Measurements from ENCODE around the gene CCDC192.

GRCh38 chr5:127943061-127943371 is 239.8 kb downstream of the CCDC192 start:
- TF ChIP-seq, protein P1, sequence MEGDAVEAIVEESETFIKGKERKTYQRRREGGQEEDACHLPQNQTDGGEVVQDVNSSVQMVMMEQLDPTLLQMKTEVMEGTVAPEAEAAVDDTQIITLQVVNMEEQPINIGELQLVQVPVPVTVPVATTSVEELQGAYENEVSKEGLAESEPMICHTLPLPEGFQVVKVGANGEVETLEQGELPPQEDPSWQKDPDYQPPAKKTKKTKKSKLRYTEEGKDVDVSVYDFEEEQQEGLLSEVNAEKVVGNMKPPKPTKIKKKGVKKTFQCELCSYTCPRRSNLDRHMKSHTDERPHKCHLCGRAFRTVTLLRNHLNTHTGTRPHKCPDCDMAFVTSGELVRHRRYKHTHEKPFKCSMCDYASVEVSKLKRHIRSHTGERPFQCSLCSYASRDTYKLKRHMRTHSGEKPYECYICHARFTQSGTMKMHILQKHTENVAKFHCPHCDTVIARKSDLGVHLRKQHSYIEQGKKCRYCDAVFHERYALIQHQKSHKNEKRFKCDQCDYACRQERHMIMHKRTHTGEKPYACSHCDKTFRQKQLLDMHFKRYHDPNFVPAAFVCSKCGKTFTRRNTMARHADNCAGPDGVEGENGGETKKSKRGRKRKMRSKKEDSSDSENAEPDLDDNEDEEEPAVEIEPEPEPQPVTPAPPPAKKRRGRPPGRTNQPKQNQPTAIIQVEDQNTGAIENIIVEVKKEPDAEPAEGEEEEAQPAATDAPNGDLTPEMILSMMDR (conservative IDR thresholded peaks at IDR 0.05; ENCODE audit: low read depth in 2 of 2), result no peak
- TF ChIP-seq NANOG (IDR thresholded peaks at IDR 0.05; ENCODE audit: borderline replicate concordance), result no peak
- no peak for TF ChIP-seq POLR2AphosphoS5 (IDR thresholded peaks at IDR 0.05; ENCODE audit: low read depth)
- TF ChIP-seq ETS1 (IDR thresholded peaks at IDR 0.05), result no peak
- no peak for TF ChIP-seq EZH2 (IDR thresholded peaks at IDR 0.05; ENCODE audit: low read depth, unreplicated experiment)
- no peak for TF ChIP-seq CREB1 (CRISPR knock-in tag; IDR thresholded peaks at IDR 0.05; ENCODE audit: low read depth)
- no peak for TF ChIP-seq EZH2phosphoT487 (IDR thresholded peaks at IDR 0.05; ENCODE audit: unreplicated experiment)
